ENCODE measurements around the gene SORL1.

DNA sequence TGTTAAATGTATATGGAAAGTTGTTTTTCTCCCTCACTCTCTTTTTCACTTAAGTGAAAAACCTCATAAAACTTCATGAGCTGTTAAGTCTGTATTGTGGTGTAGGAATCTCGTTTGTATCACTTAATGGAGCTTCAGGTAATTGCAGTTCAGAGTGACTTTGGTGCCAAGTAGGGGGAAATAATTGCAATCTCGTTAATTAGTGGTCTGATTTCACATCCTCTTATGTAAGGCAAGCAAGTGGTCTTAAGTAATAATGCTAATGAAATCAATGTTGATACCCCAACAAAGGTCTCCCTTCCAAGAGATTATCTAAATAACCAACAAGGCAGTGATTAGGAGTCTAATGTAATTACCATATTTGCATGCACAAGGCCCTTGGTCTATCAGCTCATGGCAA is 174.9 kb downstream of the SORL1 start:
- TF ChIP-seq HDGF (IDR thresholded peaks at IDR 0.05; ENCODE audit: borderline replicate concordance) (no peak), ZNF384 (IDR thresholded peaks at IDR 0.05) (no peak), FOXA1 (IDR thresholded peaks at IDR 0.05) (no peak), SUZ12 (IDR thresholded peaks at IDR 0.05) (no peak)
- TF ChIP-seq, protein P1, sequence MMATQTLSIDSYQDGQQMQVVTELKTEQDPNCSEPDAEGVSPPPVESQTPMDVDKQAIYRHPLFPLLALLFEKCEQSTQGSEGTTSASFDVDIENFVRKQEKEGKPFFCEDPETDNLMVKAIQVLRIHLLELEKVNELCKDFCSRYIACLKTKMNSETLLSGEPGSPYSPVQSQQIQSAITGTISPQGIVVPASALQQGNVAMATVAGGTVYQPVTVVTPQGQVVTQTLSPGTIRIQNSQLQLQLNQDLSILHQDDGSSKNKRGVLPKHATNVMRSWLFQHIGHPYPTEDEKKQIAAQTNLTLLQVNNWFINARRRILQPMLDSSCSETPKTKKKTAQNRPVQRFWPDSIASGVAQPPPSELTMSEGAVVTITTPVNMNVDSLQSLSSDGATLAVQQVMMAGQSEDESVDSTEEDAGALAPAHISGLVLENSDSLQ (IDR thresholded peaks at IDR 0.05), result no peak
